ENCODE measurements around the gene VCPKMT. TPM values are rescaled to one million over a fixed set of nuclear protein-coding genes. Genes with fewer than 3 reads are reported as not detected.

VCPKMT gene
- total and polyA plus RNA-seq, 5 experiments from 2014 or later: 8.8 to 26.0 (median 10.4) TPM

GRCh38 chr14:50109342-50109741, 7.0 kb downstream of the VCPKMT start:
- POLR2A ChIA-PET: interaction anchor here (0.6 kb wide), 1 partner anchor 93 kb away, joined by 3 read pairs; no protein-coding TSS in a partner anchor
- Mint-ChIP-seq H3K27me3 (no peaks in the 10 kb centered on the region), H3K36me3 (peaks cover 0 to 74% (median 10%) of the 10 kb centered on the region in 3 donors)

GRCh38 chr14:50107850-50108249, 8.5 kb downstream of the VCPKMT start:
- no peak for ATAC-seq
- POLR2A ChIA-PET: interaction anchor here (0.6 to 8.4 kb wide), 9 partner anchors 8 to 252 kb away, joined by 3 to 71 read pairs (median 5); partner anchors contain the start of gene VCPKMT
- Mint-ChIP-seq H3K4me1 (peaks cover 5 to 33% (median 17%) of the 10 kb centered on the region in 4 donors), H3K36me3 (peaks cover 0 to 59% (median 5%) of the 10 kb centered on the region in 3 donors), H3K27me3 (no peaks in the 10 kb centered on the region), H3K9me3 (no peaks in the 10 kb centered on the region), H3K4me3 (no peak overlapping the region), H3K27ac (peak overlapping the region in 6 of 10 donors; percentile 3 to 51 (median 23))
- DNase-seq: no peak

More at GRCh38 chr14:50109342-50109741, 7.0 kb downstream of the VCPKMT start:
- ATAC-seq: no peak
- no peak for DNase-seq
- Mint-ChIP-seq H3K27ac (peak overlapping the region in 3 of 10 donors; percentile 50 to 71 (median 66)), H3K9me3 (no peaks in the 10 kb centered on the region), H3K4me1 (peaks cover 3 to 32% (median 10%) of the 10 kb centered on the region in 4 donors), H3K4me3 (no peak overlapping the region)

GRCh38 chr14:50106178-50106577, 10.2 kb downstream of the VCPKMT start:
- DNase-seq: no peak
- POLR2A ChIA-PET: interaction anchor here (1.1 to 11.5 kb wide), 4 partner anchors 18 to 243 kb away, joined by 3 to 75 read pairs (median 44); partner anchors contain the start of gene ARF6
- Mint-ChIP-seq H3K9me3 (no peaks in the 10 kb centered on the region), H3K27ac (peak overlapping the region in 9 of 10 donors; percentile 16 to 90 (median 59)), H3K36me3 (peaks cover 0 to 42% (median 4%) of the 10 kb centered on the region in 3 donors), H3K4me1 (peaks cover 5 to 38% (median 23%) of the 10 kb centered on the region in 4 donors), H3K4me3 (no peak overlapping the region), H3K27me3 (no peaks in the 10 kb centered on the region)
- ATAC-seq: no peak

GRCh38 chr14:50103558-50103957, 12.8 kb downstream of the VCPKMT start:
- Mint-ChIP-seq H3K4me3 (peak overlapping the region; percentile 69 to 89 (median 82)), H3K27ac (peak overlapping the region; percentile 41 to 94 (median 90)), H3K27me3 (no peaks in the 10 kb centered on the region), H3K4me1 (peaks cover 22 to 57% (median 45%) of the 10 kb centered on the region in 4 donors), H3K36me3 (peaks cover 0 to 20% (median 0%) of the 10 kb centered on the region in 3 donors), H3K9me3 (no peaks in the 10 kb centered on the region)
- ATAC-seq: no peak
- POLR2A ChIA-PET: interaction anchor here (0.6 to 11.5 kb wide), 14 partner anchors 9 to 251 kb away, joined by 3 to 75 read pairs (median 10); partner anchors contain the start of genes NEMF and VCPKMT
- DNase-seq: no peak

GRCh38 chr14:50101417-50101816, 15.0 kb downstream of the VCPKMT start:
- no peak for DNase-seq
- Mint-ChIP-seq H3K4me1 (peaks cover 30 to 73% (median 59%) of the 10 kb centered on the region in 4 donors), H3K27ac (peak overlapping the region in 5 of 10 donors; percentile 8 to 93 (median 49)), H3K27me3 (no peaks in the 10 kb centered on the region), H3K36me3 (peaks cover 0 to 5% (median 0%) of the 10 kb centered on the region in 3 donors), H3K9me3 (no peaks in the 10 kb centered on the region), H3K4me3 (peak overlapping the region in 1 of 10 donors; percentile 5)
- POLR2A ChIA-PET: interaction anchor here (1.1 to 11.5 kb wide), 7 partner anchors 10 to 238 kb away, joined by 3 to 75 read pairs (median 14); partner anchors contain the start of gene ARF6
- ATAC-seq: no peak

GRCh38 chr14:50100805-50101204, 15.6 kb downstream of the VCPKMT start:
- H3K27ac Mint-ChIP-seq: peak overlapping the region; percentile 20 to 93 (median 64)
- peak overlapping the region in 4 of 10 donors; percentile 22 to 52 (median 48) for H3K4me3 Mint-ChIP-seq
- POLR2A ChIA-PET: interaction anchor here (1.1 to 11.5 kb wide), 6 partner anchors 19 to 238 kb away, joined by 3 to 75 read pairs (median 14); partner anchors contain the start of gene ARF6
- no peak for ATAC-seq
- H3K4me1 Mint-ChIP-seq: peaks cover 33 to 79% (median 63%) of the 10 kb centered on the region in 4 donors
- no peaks in the 10 kb centered on the region for H3K27me3 Mint-ChIP-seq
- H3K36me3 Mint-ChIP-seq: peaks cover 0 to 2% (median 0%) of the 10 kb centered on the region in 3 donors
- DNase-seq: no peak
- H3K9me3 Mint-ChIP-seq: peaks cover 0 to under 1% (median 0%) of the 10 kb centered on the region in 9 donors

GRCh38 chr14:50099335-50099734, 17.0 kb downstream of the VCPKMT start:
- ATAC-seq: peak in 1 of 2 donors; percentile 48
- Mint-ChIP-seq H3K9me3 (peaks cover 0 to 3% (median 0%) of the 10 kb centered on the region in 9 donors), H3K4me3 (peak overlapping the region in 9 of 10 donors; percentile 17 to 79 (median 52)), H3K4me1 (peaks cover 35 to 82% (median 71%) of the 10 kb centered on the region in 4 donors), H3K36me3 (peaks cover 0 to 2% (median 0%) of the 10 kb centered on the region in 3 donors), H3K27me3 (no peaks in the 10 kb centered on the region), H3K27ac (peak overlapping the region; percentile 36 to 95 (median 82))
- POLR2A ChIA-PET: interaction anchor here (0.5 to 11.5 kb wide), 11 partner anchors 12 to 247 kb away, joined by 3 to 75 read pairs (median 3); partner anchors contain the start of gene NEMF
- DNase-seq: no peak

GRCh38 chr14:50095895-50096294, 20.5 kb downstream of the VCPKMT start:
- POLR2A ChIA-PET: interaction anchor here (0.7 to 11.5 kb wide), 13 partner anchors 8 to 234 kb away, joined by 3 to 75 read pairs (median 4); no protein-coding TSS in a partner anchor
- Mint-ChIP-seq H3K27ac (peak overlapping the region; percentile 89 to 96 (median 94)), H3K27me3 (no peaks in the 10 kb centered on the region), H3K9me3 (peaks cover 0 to 3% (median 0%) of the 10 kb centered on the region in 9 donors), H3K4me1 (peaks cover 56 to 92% (median 84%) of the 10 kb centered on the region in 4 donors), H3K36me3 (peaks cover 0 to 2% (median 0%) of the 10 kb centered on the region in 3 donors), H3K4me3 (peak overlapping the region; percentile 55 to 82 (median 76))
- peak in 3 of 10 donors; percentile 48 to 64 (median 60) for DNase-seq
- ATAC-seq: peak; percentile 60 to 75

GRCh38 chr14:50094056-50094755, 22.2 kb downstream of the VCPKMT start:
- Mint-ChIP-seq H3K27ac (peak overlapping the region; percentile 29 to 93 (median 78)), H3K4me1 (peaks cover 49 to 89% (median 81%) of the 10 kb centered on the region in 4 donors), H3K27me3 (no peaks in the 10 kb centered on the region), H3K36me3 (no peaks in the 10 kb centered on the region), H3K9me3 (peaks cover 0 to 3% (median 0%) of the 10 kb centered on the region in 9 donors), H3K4me3 (peak overlapping the region in 5 of 10 donors; percentile 2 to 39 (median 27))
- POLR2A ChIA-PET: interaction anchor here (1.1 to 8.3 kb wide), 7 partner anchors 9 to 231 kb away, joined by 3 to 59 read pairs (median 5); no protein-coding TSS in a partner anchor
- DNase-seq (no peak), ATAC-seq (no peak)

GRCh38 chr14:50093496-50093895, 22.9 kb downstream of the VCPKMT start:
- POLR2A ChIA-PET: interaction anchor here (0.7 to 8.3 kb wide), 9 partner anchors 8 to 231 kb away, joined by 3 to 59 read pairs (median 5); no protein-coding TSS in a partner anchor
- ATAC-seq (no peak), DNase-seq (no peak)
- Mint-ChIP-seq H3K27ac (peak overlapping the region; percentile 51 to 94 (median 88)), H3K9me3 (peaks cover 0 to 3% (median 0%) of the 10 kb centered on the region in 9 donors), H3K4me3 (peak overlapping the region; percentile 1 to 59 (median 28)), H3K36me3 (no peaks in the 10 kb centered on the region), H3K4me1 (peaks cover 47 to 90% (median 83%) of the 10 kb centered on the region in 4 donors), H3K27me3 (no peaks in the 10 kb centered on the region)

- H3K27ac Mint-ChIP-seq: peak overlapping the region; percentile 73 to 94 (median 91)
- H3K4me1 Mint-ChIP-seq: peaks cover 53 to 93% (median 90%) of the 10 kb centered on the region in 4 donors
- no peak for DNase-seq
- peaks cover 0 to 3% (median 0%) of the 10 kb centered on the region in 9 donors for H3K9me3 Mint-ChIP-seq
- H3K27me3 Mint-ChIP-seq: no peaks in the 10 kb centered on the region
- peak overlapping the region in 7 of 10 donors; percentile 29 to 55 (median 39) for H3K4me3 Mint-ChIP-seq
- ATAC-seq: no peak
- no peaks in the 10 kb centered on the region for H3K36me3 Mint-ChIP-seq
- POLR2A ChIA-PET: interaction anchor here (0.6 to 8.3 kb wide), 9 partner anchors 10 to 230 kb away, joined by 3 to 59 read pairs (median 8); partner anchors contain the start of gene VCPKMT
Measured at GRCh38 chr14:50092006-50092555, 24.3 kb downstream of the VCPKMT start.

All from naive thymus-derived CD8-positive, alpha-beta T cell (primary cell).